Heart right ventricle (tissue), 16 donors: ENCODE data around the gene AFP. TPM values are rescaled to one million over a fixed set of nuclear protein-coding genes. Genes with fewer than 3 reads are reported as not detected.
A peak's percentile ranks its signal among the peaks of the same experiment; 100 is the strongest.

Experiments
- ATAC-seq, 8 donors: fragments of 200-7000 bp; cut with Tn5 transposase; one replicate each; pipeline ENCODE4 v1.9.1; 2020; ENCODE audit warnings: mild to moderate bottlenecking in 8 of 8, moderate library complexity in 8 of 8, moderate number of reproducible peaks in 1 of 8
- DNase-seq, 2 donors: peaks; one replicate each; pipeline ENCODE4 v3.0.0-alpha.2; 2020
- H3K27ac ChIP-seq, 10 donors: fragments of 200-600 bp; sonication (generic) in 2 of 10; one replicate each; pipeline versions ENCODE4 v1.5.0 to v1.8.0; 2020 to 2022; ENCODE audit warnings: mild to moderate bottlenecking in 3 of 10
- H3K27me3 ChIP-seq, 7 donors: fragments of 200-600 bp; one replicate each; pipeline ENCODE4 v1.8.0; 2021 to 2022; ENCODE audit warnings: mild to moderate bottlenecking in 2 of 7
- H3K36me3 ChIP-seq, 9 donors: fragments of 200-600 bp; sonication (generic) in 1 of 9; one replicate each; pipeline versions ENCODE4 v1.5.0 to v1.8.0; 2020 to 2022; ENCODE audit warnings: mild to moderate bottlenecking in 2 of 9
- H3K4me1 ChIP-seq, 9 donors: fragments of 200-600 bp; sonication (generic) in 1 of 9; one replicate each; pipeline versions ENCODE4 v1.5.0 to v1.8.0; 2020 to 2022; ENCODE audit warnings: mild to moderate bottlenecking in 4 of 9
- H3K4me3 ChIP-seq, 10 donors: fragments of 200-600 bp; sonication (generic) in 2 of 10; one replicate each; pipeline versions ENCODE4 v1.5.0 to v1.8.0; 2020 to 2022; ENCODE audit warnings: mild to moderate bottlenecking in 7 of 10, moderate library complexity in 2 of 10
- H3K9me3 ChIP-seq, 11 donors: fragments of 200-600 bp in 10 of 11; sonication (generic) in 2 of 11; one replicate each; pipeline versions ENCODE4 v1.5.0 to v1.8.0; 2013 to 2022; ENCODE audit warnings: mild to moderate bottlenecking in 2 of 11, control low read depth in 1 of 11, moderate library complexity in 1 of 11
- WGBS, 2 donors: extraction: QIAGEN DNeasy Blood & Tissue Kit; methylation state at CpG; one replicate each; pipeline ENCODE4 v1.1.7; 2013; ENCODE audit warnings: inconsistent platforms in 1 of 2; 5-methylcytosine and 5-hydroxymethylcytosine counted together
- intact Hi-C, 10 donors: fragments of 100-400 bp; cut with DNase I; formaldehyde crosslinking; loops; one replicate each; pipeline versions ENCODE4 v1.11.1 to v1.14.2; 2022
- polyA plus RNA-seq, 2 donors: library from polyadenylated mRNA; stranded (reverse); fragments of 200-250 nt; gene quantifications; one replicate each; pipeline ENCODE4 v1.2.3, GENCODE V29; 2013
- total RNA-seq, 10 donors: library from RNA; stranded (reverse); fragmentation: NEBNext Ultra II Directional in 3 of 10; extraction: Animal tissue kit (Norgen Biotek cat#: 25700) in 3 of 10; gene quantifications; one replicate each; pipeline versions ENCODE4 v1.2.1 to v1.2.4, GENCODE V29; 2021 to 2023
- TF ChIP-seq, protein P1 (sequence below), 9 donors: fragments of 200-600 bp; sonication (generic) in 2 of 9; IDR thresholded peaks; one replicate each; pipeline versions ENCODE4 v1.5.0 to v1.8.0; 2021 to 2022; ENCODE audit warnings: antibody characterized with exemption in 9 of 9, mild to moderate bottlenecking in 5 of 9, moderate library complexity in 1 of 9
- donor health status: Arrhythmogenic right ventricular cardiomyopathy.
- donor health status: ischemic (EF 13 %, LVEDD 7.1; RV severe dilation, severe dysfunction).
- donor health status: healthy with polysubstance abuse.
- donor health status: DM: no; HTN: yes; CAD: no.
- donor health status: DM: no; HTN: no; CAD: no.
- donor health status: ischemic (EF 25% LVEDD 6.9; RV normal size, moderate dysfunction).
- donor health status: ischemic (EF 25% LVEDD 5.7; RV mildly dilated, moderate dysfunction).
- donor health status: healthy.
- donor health status: DM: yes; HTN: yes; CAD: no.
- donor health status: Ischemic cardiomyopathy.
- donor health status: ischemic (EF 35%, LVEDD 5.7; RV mildly dilated, moderate dysfunction).
- donor health status: nonischemic (EF 11% LVEDD 7.7; RV severe dilation, severe dysfunction).
- donor health status: DM: yes; HTN: yes; CAD: no.
- donor health status: PGD.
- donor health status: ischemic (EF 29% LVEDD 5.4; RV normal size, mild dysfunction).
- donor health status: nonischemic (EF 23%, LVEDD 6.1; RV moderate dilation, normal function).

AFP gene
- total and polyA plus RNA-seq, 12 donors, result not detected

- H3K36me3 ChIP-seq, result no peaks in the 10 kb centered on the region
- no peak overlapping the region for H3K4me3 ChIP-seq
- H3K27ac ChIP-seq, result no peak overlapping the region
- WGBS, 2 donors, result 74 to 77% methylated on average over 5 of the region's 5 CpGs
- no peaks in the 10 kb centered on the region for H3K9me3 ChIP-seq
- ATAC-seq (no peak), DNase-seq (no peak)
- H3K4me1 ChIP-seq, result no peaks in the 10 kb centered on the region
- TF ChIP-seq, protein P1, sequence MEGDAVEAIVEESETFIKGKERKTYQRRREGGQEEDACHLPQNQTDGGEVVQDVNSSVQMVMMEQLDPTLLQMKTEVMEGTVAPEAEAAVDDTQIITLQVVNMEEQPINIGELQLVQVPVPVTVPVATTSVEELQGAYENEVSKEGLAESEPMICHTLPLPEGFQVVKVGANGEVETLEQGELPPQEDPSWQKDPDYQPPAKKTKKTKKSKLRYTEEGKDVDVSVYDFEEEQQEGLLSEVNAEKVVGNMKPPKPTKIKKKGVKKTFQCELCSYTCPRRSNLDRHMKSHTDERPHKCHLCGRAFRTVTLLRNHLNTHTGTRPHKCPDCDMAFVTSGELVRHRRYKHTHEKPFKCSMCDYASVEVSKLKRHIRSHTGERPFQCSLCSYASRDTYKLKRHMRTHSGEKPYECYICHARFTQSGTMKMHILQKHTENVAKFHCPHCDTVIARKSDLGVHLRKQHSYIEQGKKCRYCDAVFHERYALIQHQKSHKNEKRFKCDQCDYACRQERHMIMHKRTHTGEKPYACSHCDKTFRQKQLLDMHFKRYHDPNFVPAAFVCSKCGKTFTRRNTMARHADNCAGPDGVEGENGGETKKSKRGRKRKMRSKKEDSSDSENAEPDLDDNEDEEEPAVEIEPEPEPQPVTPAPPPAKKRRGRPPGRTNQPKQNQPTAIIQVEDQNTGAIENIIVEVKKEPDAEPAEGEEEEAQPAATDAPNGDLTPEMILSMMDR (IDR thresholded peaks at IDR 0.05), result no peak
- intact Hi-C loops, result no loop called here
- H3K27me3 ChIP-seq, result peaks cover 0 to 31% (median 2%) of the 10 kb centered on the region in 7 donors
Observed at GRCh38 chr4:73442275-73442674, 6.3 kb downstream of the AFP start.

DNA sequence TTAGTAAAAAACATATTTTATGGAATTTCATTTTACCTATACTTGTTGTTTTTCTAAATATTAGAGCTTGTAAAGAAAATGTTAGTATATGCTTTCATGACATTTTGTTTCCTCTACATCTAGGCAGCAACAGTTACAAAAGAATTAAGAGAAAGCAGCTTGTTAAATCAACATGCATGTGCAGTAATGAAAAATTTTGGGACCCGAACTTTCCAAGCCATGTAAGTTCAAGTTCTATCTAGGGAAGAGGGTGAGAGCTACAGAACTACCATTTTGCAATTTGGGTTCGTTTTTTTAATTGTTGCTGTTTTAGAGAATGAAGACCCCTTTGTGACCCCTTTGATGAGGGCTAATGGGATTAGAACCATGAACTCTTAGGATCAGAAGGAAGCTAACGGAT lies 7.2 kb downstream of the AFP start:
- TF ChIP-seq, protein P1 (IDR thresholded peaks at IDR 0.05), result no peak
- ATAC-seq (no peak), DNase-seq (no peak)
- Histone ChIP-seq H3K36me3 (no peaks in the 10 kb centered on the region), H3K4me1 (no peaks in the 10 kb centered on the region), H3K9me3 (no peaks in the 10 kb centered on the region), H3K4me3 (no peak overlapping the region), H3K27me3 (peaks cover 0 to 32% (median 3%) of the 10 kb centered on the region in 7 donors), H3K27ac (no peak overlapping the region)
- WGBS, 2 donors, result 58 to 61% methylated on average over 3 of the region's 3 CpGs
- intact Hi-C loops, result no loop called here

GRCh38 chr4:73445383-73446335 lies 9.6 kb downstream of the AFP start:
- intact Hi-C loops, result no loop called here
- H3K27me3 ChIP-seq, result peaks cover 0 to 21% (median 3%) of the 10 kb centered on the region in 7 donors
- TF ChIP-seq, protein P1 (IDR thresholded peaks at IDR 0.05), result no peak
- DNase-seq (no peak), ATAC-seq (no peak)
- no peak overlapping the region for H3K27ac ChIP-seq
- WGBS, 2 donors, result 72 to 73% methylated on average over 7 of the region's 7 CpGs
- no peaks in the 10 kb centered on the region for H3K9me3 ChIP-seq
- no peaks in the 10 kb centered on the region for H3K36me3 ChIP-seq
- H3K4me3 ChIP-seq, result no peak overlapping the region
- no peaks in the 10 kb centered on the region for H3K4me1 ChIP-seq

DNA sequence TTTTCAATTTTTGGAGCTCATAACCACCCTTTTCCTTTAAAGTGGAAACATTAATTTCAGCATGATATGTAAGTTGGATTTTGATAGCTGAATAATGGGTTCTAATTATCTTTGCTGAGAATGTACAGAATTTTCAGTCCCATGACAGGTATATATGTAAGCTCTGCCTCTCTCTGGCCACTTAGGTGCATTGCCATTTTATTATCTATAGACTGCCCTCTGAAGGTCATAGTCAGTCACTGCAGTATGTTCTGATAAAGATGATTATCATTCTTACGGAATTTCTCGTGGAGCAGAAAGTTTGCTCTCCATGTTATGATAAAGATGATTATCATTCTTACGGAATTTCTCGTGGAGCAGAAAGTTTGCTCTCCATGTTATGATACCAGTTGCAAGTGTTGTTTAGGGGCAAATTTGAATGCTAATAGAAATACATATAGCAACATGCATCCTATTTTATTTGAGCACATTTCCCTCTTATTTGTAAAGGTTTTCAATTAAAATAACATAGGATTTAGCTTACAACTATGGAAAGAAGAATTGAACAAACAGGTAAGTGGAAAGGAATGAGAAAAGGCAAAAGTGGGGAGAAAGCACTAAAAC lies 10.4 kb downstream of the AFP start:
- DNase-seq (no peak), ATAC-seq (no peak)
- Histone ChIP-seq H3K27ac (no peak overlapping the region), H3K9me3 (no peaks in the 10 kb centered on the region), H3K4me1 (no peaks in the 10 kb centered on the region), H3K36me3 (no peaks in the 10 kb centered on the region), H3K4me3 (no peak overlapping the region), H3K27me3 (peaks cover 0 to 21% (median 3%) of the 10 kb centered on the region in 7 donors)
- intact Hi-C loops, result no loop called here
- TF ChIP-seq, protein P1 (IDR thresholded peaks at IDR 0.05), result peak in 8 of 9 donors; percentile 11 to 70 (median 56)
- 7 to 8% methylated on average over 4 of the region's 4 CpGs for whole genome bisulfite sequencing, 2 donors
